ENCODE results near the gene ARL6IP5.
A peak's percentile ranks its signal among the peaks of the same experiment; 100 is the strongest.

ARL6IP5 gene

DNA sequence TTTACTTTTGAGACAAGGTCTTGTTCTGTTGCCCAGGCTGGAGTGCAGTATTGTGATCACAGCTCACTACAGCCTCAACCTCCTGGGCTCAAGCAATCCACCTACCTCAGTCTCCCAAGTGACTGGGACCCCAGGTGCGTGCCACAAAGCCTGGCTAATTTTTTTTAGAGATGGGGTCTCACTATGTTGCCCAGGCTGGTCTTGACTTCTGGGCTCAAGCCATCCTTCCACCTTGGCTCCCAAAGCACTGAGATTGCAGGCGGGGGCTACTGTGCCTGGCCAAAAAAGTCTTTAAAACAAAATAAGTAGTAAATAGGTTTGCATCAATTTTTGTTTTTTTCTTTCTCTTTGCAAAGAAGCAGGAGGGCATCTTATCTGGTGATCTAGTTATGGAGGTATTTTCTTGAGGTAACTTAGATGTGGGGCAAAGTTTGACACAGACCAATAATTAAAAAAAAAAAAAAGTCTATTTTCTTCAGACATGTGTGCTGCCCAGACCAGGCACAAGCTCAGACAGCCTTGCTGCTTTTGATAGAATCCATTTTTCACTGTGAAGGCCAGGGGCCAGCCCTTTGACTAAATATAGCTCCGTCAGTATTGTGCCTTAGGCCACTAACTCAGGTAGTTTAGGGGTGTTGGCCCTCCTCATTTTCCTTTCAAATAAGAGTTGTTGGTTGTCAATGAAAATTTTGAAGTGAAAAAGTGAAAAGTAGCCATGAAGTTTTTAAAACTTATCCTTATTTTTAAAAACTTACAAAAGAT, 2.5 kb downstream of the ARL6IP5 start:
- DNase-seq = no peak

DNA sequence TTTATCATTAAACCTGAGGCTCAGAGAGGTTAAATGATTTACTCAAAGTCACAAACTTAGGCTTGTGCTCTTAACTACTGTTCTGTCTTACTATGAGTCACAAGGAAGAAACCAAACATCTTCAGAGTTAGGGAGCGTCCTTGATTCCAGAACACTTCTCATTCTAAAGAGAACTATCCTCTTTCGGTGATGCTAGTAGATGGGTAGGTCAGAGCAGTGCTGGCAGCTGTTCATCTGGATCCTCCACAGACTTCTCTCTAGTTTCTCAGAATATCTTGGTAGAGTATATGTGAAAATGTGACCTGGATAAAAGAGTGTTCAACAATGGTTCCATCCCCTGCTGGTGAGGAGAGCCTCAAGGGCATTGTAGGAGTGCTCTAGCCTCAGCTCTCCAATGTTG, 3.3 kb downstream of the ARL6IP5 start:
- DNase-seq = no peak

- no peak for DNase-seq
Measured at GRCh38 chr3:69090021-69090420, 5.3 kb downstream of the ARL6IP5 start.

- DNase-seq = no peak
Measured at GRCh38 chr3:69091389-69092029, 6.8 kb downstream of the ARL6IP5 start.

DNA sequence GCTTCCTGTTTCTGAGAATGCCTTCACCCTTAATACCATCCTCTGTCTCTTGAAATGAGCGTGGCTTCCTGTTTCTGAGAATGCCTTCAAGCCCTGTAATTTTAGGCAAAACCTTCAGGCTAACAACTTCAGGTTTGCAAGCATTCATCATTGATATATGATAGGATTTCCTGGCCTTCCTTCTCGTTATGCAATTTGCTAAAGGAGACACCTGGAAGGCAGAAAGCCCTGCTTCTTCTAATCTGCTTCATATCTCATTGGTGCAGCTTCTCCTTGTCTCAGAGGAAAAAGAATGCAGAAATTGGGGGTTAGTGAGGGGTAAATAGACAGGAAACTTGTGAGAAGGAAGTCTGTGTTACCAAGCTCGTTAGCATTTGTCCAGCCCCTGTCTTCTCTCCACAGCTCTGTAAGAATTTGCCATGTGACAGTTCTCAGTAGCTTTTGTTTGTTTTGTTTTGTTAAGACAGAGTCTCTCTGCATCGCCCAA, 7.3 kb downstream of the ARL6IP5 start:
- DNase-seq = no peak

DNA sequence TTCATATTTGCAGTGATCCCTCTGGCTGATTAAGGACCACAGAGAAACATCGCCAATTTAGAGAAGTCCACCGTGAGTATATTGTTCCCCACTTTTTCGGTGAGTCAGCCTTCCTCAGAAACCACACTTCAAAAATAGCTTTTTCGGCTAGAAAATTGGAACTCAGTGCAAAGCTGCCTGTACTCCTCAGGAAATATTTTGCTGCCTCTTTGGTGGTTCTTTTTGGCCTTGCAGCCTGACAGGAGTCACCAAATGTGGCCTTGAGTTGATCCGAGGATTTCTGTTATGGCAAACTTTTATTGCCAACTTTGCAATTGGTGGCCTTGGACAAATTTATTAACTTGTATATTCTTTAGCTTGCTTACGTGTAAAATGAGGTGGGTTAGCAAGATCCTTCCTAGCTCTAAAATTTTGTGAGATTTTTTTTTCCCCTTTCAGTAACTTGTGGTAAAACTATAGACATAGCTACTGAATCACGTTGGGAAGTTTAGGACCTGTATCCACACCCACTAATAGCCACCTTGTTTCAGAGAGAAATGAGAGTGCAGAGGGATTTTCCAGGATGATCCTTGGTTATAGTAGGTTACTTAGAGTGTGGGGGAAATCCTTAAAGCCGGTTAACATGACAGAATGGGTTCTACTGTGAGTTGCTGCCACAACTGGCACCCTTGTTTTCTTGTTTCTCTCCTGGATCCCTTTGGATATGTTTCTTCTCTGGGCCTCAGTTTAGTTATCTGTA, 9.9 kb downstream of the ARL6IP5 start:
- no peak for DNase-seq

GRCh38 chr3:69095636-69096035, 10.9 kb downstream of the ARL6IP5 start:
- peak in 1 of 2 experiments; percentile 49 for DNase-seq

DNA sequence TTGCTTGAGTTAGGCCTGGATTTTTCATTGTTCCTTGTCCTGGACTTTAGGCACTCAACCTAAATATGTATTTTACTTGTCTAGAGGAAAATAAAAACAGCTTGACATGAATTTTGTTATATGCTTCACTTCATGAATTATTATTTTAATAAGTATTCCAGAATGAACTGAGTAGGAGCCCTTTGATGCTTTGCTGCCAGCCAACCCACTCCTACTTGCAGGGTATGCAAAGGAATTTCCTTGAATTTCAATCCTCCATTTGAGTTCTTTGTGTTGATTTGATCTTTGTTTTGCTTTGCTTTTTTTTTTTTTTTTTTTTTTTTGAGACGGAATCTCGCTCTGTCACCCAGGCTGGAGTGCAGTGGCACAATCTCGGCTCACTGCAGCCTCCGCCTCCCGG, 11.6 kb downstream of the ARL6IP5 start:
- no peak for DNase-seq

- no peak for DNase-seq
Measured at GRCh38 chr3:69097407-69098086, 12.8 kb downstream of the ARL6IP5 start.

DNA sequence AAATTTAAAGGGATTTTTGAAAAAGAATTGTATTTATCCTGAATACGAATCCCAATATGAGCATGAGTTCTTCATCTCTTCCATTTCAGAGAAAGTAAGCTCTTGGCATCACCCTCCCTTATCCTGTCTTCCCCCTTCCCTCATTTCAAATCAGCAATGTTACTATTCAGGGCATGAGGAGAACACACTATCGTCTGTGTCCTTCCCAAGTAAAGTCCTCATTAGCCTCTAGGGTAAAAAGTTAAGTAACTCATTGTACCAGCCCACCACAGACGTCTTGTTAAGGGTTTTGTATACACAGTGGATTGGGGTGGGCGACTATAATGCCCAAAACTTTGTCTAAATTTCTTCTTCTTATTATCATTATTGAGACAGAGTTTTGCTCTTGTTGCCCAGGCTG, 14.8 kb downstream of the ARL6IP5 start:
- no peak for DNase-seq

DNA sequence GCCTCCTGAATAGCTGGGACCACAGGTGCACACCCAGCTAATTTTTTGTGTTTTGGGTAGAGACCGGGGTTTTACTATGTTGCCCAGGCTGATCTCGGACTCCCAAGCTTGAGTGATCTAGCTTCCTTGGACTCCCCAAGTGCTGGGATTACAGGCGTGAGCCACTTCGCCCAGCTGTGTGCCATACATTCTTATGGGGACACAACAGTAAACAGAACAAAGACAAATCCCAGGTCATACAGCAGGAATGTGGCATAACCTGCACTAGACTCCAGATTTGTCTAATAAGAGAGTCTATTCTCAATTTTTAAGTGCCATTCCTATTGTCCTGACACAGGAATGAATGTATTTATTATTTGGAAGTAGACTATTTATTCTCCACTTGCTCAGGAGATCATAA, 17.6 kb downstream of the ARL6IP5 start:
- DNase-seq = no peak

- DNase-seq = no peak
Measured at GRCh38 chr3:69103123-69103522, 18.4 kb downstream of the ARL6IP5 start.

DNA sequence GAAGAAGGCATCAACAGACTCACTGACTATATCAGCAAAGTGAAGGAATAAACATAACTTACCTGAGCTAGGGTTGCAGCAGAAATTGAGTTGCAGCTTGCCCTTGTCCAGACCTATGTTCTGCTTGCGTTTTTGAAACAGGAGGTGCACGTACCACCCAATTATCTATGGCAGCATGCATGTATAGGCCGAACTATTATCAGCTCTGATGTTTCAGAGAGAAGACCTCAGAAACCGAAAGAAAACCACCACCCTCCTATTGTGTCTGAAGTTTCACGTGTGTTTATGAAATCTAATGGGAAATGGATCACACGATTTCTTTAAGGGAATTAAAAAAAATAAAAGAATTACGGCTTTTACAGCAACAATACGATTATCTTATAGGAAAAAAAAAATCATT, 19.8 kb downstream of the ARL6IP5 start:
- no peak for DNase-seq

DNA sequence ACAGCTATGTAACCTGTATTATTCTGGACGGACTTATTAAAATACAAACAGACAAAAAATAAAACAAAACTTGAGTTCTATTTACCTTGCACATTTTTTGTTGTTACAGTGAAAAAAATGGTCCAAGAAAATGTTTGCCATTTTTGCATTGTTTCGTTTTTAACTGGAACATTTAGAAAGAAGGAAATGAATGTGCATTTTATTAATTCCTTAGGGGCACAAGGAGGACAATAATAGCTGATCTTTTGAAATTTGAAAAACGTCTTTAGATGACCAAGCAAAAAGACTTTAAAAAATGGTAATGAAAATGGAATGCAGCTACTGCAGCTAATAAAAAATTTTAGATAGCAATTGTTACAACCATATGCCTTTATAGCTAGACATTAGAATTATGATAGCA, 20.6 kb downstream of the ARL6IP5 start:
- DNase-seq = no peak

- DNase-seq = no peak
Measured at GRCh38 chr3:69107841-69108240, 23.1 kb downstream of the ARL6IP5 start.

- no peak for DNase-seq
Measured at GRCh38 chr3:69108811-69109210, 24.1 kb downstream of the ARL6IP5 start.

DNA sequence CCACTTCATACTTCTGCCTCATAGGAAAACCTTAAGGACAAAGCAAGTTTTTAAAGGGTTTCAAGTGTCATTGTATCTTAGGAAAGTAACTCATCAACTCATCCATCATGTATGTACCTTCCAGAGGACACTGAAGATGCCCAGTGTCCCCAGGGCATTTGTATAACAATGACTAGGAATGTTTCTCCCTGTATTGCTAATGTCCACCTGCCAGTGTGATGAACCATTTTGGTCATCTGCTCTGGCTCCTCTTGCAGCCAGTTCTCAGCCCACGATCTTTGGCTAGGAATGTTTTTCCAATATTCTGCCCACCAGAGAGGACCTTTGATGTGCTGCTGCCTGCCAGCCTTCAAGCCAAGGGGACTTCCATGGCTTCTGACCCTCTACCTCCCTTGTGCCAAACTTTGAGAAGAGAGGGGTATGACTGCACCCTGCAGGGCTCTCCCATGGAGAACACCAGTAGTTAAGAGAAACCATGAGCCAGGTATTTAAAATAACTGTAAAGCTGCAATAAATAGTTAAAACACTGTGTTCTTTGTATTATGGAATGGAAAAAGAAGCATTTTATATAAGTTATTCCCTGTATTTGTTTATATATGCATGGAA, 26.3 kb downstream of the ARL6IP5 start:
- DNase-seq = no peak

- DNase-seq = no peak
Measured at GRCh38 chr3:69113536-69113935, 28.8 kb downstream of the ARL6IP5 start.

DNA sequence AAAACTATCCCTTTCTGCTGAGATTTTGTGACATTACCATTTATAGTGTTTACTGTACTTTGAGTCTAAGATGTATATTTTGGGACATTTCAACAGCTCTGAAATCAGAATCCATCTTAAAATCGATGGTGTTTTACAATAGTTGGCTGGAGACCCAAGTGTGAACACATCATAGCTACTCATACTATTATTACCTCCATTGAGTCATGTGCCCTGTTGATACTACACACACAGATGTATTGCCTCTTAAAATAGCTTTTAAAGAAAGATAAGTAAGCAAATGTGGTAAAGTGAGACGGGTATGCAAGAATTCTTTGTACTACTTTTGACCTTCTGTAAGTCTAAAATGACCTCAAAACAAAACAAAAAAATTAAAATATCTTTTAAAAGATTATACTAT, 31.0 kb downstream of the ARL6IP5 start:
- DNase-seq = no peak

GRCh38 chr3:69116162-69116561, 31.4 kb downstream of the ARL6IP5 start:
- DNase-seq = no peak

GRCh38 chr3:69116897-69117296, 32.2 kb downstream of the ARL6IP5 start:
- no peak for DNase-seq

GRCh38 chr3:69118555-69118954, 33.8 kb downstream of the ARL6IP5 start:
- no peak for DNase-seq

- no peak for DNase-seq
Measured at GRCh38 chr3:69119138-69119537, 34.4 kb downstream of the ARL6IP5 start.

Data from activated CD4-positive, alpha-beta T cell treated with anti-CD3 and anti-CD28 coated beads, Interleukin-2, amount 50 U/mL, for 48 hours (primary cell).